Peyer's patch (tissue), 4 donors: ENCODE measurements around the gene PKD2L1. TPM values are rescaled to one million over a fixed set of nuclear protein-coding genes. Genes with fewer than 3 reads are reported as not detected.

Source experiments
- DNase-seq, 3 donors: peaks; one replicate each; pipeline ENCODE4 v3.0.0-alpha.2; 2017 to 2019
- H3K27ac ChIP-seq, 4 donors: fragments of 200-600 bp; sonication (generic); one replicate each; pipeline ENCODE4 v1.5.1; 2016 to 2019
- H3K27me3 ChIP-seq, 2 donors: fragments of 200-600 bp; sonication (generic); one replicate each; pipeline ENCODE4 v1.5.1; 2019
- H3K36me3 ChIP-seq, 3 donors: fragments of 200-600 bp; sonication (generic); one replicate each; pipeline ENCODE4 v1.5.1; 2016 to 2019
- H3K4me1 ChIP-seq, 4 donors: fragments of 200-600 bp; sonication (generic); one replicate each; pipeline ENCODE4 v1.5.1; 2016 to 2019
- H3K4me3 ChIP-seq, 4 donors: fragments of 200-600 bp; sonication (generic); 1 replicate in 3 of 4; 2 replicates in 1 of 4; pipeline ENCODE4 v1.5.1; 2016 to 2019; ENCODE audit warnings: mild to moderate bottlenecking in 1 of 4
- H3K9me3 ChIP-seq, 4 donors: fragments of 200-600 bp; sonication (generic); one replicate each; pipeline ENCODE4 v1.5.1; 2016 to 2019; ENCODE audit warnings: mild to moderate bottlenecking in 1 of 4
- POLR2A ChIP-seq, 2 donors: fragments of 450-650 bp; IDR thresholded peaks; one replicate each; pipeline ENCODE4 v1.5.1; 2017; ENCODE audit warnings: antibody characterized with exemption in 2 of 2, mild to moderate bottlenecking in 2 of 2, moderate library complexity in 2 of 2
- total RNA-seq, 4 donors: library from RNA; depleted of rRNA; stranded (reverse); fragments of >200 nt; gene quantifications; one replicate each; pipeline ENCODE4 v1.1.0, GENCODE V29; 2016
- TF ChIP-seq, protein P1 (sequence below), 6 experiments: fragments of 450-650 bp in 4 of 6; fragments of 200-600 bp in 2 of 6; sonication (generic) in 1 of 6; IDR thresholded peaks; one replicate each; pipeline ENCODE4 v1.5.1; 2017 to 2019; ENCODE audit warnings: antibody characterized with exemption in 6 of 6, mild to moderate bottlenecking in 3 of 6, moderate library complexity in 1 of 6

Gene PKD2L1
- total RNA-seq, 4 donors from 2014 or later, result not detected

DNA sequence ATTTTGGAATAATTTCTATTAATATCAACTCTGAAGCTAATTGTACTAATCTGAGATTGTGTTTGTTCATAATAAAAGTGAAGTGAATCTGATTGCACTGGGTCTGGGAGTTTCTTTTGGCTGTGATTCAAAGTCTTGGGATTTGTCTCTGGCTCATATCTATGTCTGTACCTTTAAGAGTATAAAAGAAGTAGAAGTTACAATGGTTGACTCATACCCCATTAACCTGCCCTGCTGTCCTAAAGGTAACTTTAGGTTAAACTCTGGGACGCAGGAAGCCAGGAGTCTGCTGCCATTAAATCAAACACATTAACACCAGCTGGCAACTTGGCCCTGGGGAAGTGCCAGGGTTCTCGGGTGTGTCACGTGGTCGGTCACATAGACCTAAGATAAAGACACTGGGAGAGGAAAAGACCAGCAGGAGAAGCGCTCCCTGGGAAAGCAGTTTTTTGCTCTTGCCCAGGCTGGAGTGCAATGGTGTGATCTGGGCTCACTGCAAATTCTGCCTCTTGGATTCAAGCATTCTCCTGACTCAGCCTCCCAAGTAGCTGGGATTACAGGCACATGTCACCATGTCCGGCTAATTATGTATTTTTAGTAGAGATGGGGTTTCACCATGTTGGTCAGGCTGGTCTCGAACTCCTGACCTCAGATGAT lies 34.8 kb upstream of the PKD2L1 start:
- Histone ChIP-seq H3K27ac (peak overlapping the region in 3 of 4 donors; percentile 19 to 77 (median 48)), H3K9me3 (no peaks in the 10 kb centered on the region), H3K36me3 (peaks cover 0 to 5% (median 0%) of the 10 kb centered on the region in 3 donors), H3K4me3 (no peak overlapping the region), H3K27me3 (no peaks in the 10 kb centered on the region), H3K4me1 (peaks cover 0 to 22% (median under 1%) of the 10 kb centered on the region in 4 donors)
- peak in 2 of 3 donors; percentile 89 to 92 for DNase-seq
- TF ChIP-seq POLR2A (IDR thresholded peaks at IDR 0.05), result no peak
- TF ChIP-seq, protein P1, sequence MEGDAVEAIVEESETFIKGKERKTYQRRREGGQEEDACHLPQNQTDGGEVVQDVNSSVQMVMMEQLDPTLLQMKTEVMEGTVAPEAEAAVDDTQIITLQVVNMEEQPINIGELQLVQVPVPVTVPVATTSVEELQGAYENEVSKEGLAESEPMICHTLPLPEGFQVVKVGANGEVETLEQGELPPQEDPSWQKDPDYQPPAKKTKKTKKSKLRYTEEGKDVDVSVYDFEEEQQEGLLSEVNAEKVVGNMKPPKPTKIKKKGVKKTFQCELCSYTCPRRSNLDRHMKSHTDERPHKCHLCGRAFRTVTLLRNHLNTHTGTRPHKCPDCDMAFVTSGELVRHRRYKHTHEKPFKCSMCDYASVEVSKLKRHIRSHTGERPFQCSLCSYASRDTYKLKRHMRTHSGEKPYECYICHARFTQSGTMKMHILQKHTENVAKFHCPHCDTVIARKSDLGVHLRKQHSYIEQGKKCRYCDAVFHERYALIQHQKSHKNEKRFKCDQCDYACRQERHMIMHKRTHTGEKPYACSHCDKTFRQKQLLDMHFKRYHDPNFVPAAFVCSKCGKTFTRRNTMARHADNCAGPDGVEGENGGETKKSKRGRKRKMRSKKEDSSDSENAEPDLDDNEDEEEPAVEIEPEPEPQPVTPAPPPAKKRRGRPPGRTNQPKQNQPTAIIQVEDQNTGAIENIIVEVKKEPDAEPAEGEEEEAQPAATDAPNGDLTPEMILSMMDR (IDR thresholded peaks at IDR 0.05), result no peak

DNA sequence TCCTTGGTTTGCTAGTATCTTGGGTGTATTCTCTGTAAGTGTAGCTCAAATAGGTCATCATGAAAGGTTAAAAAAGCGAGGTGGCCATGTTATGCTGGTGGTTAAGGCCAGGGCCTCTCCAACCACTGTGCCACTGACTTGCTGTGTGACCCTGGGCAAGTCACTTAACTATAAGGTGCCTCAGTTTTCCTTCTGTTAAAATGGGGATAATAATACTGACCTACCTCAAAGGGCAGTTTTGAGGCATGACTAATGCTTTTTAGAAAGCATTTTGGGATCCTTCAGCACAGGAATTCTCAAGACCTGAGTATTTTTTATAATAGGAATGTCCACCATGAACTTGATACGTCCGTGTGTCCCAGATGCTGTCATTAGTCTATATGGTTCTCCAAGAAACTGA lies 34.1 kb upstream of the PKD2L1 start:
- Histone ChIP-seq H3K27ac (no peak overlapping the region), H3K36me3 (peaks cover 0 to 5% (median 0%) of the 10 kb centered on the region in 3 donors), H3K4me1 (peaks cover 0 to 27% (median 0%) of the 10 kb centered on the region in 4 donors), H3K4me3 (no peak overlapping the region), H3K27me3 (no peaks in the 10 kb centered on the region), H3K9me3 (no peaks in the 10 kb centered on the region)
- TF ChIP-seq, protein P1 (IDR thresholded peaks at IDR 0.05), result no peak
- no peak for TF ChIP-seq POLR2A (IDR thresholded peaks at IDR 0.05)
- no peak for DNase-seq

DNA sequence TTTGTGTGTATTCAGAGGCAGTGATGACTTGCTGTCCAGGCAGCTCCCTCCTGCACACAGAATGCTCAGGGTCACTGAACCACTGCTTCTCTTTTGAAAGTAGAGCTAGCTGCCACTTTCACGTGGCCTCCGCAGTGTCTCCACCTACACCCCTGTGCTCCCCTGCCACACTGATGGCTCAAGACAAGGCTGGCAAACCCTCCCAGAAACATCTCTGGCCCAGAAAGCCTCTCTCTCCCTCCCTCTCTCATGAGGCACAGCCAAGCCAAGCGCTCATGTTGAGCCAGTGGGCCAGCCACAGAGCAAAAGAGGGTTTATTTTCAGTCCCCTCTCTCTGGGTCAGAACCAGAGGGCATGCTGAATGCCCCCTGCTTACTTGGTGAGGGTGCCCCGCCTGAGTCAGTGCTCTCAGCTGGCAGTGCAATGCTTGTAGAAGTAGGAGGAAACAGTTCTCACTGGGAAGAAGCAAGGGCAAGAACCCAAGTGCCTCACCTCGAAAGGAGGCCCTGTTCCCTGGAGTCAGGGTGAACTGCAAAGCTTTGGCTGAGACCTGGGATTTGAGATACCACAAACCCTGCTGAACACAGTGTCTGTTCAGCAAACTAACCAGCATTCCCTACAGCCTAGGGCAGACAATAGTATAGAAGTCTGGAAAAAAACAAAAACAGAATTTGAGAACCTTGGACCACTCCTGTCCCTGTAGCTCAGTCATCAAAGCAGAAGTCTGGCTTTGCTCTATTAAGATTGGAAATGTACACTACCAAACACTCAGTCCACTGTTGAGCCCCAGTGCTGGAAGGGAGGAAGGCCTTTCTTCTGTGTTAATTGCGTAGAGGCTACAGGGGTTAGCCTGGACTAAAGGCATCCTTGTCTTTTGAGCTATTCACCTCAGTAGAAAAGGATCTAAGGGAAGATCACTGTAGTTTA lies 32.8 kb upstream of the PKD2L1 start:
- Histone ChIP-seq H3K27ac (no peak overlapping the region), H3K27me3 (no peaks in the 10 kb centered on the region), H3K4me1 (peaks cover 0 to 27% (median 0%) of the 10 kb centered on the region in 4 donors), H3K9me3 (no peaks in the 10 kb centered on the region), H3K4me3 (no peak overlapping the region), H3K36me3 (peaks cover 0 to 7% (median 0%) of the 10 kb centered on the region in 3 donors)
- no peak for DNase-seq
- no peak for TF ChIP-seq POLR2A (IDR thresholded peaks at IDR 0.05)
- TF ChIP-seq, protein P1 (IDR thresholded peaks at IDR 0.05), result no peak

GRCh38 chr10:100360234-100360633 lies 30.2 kb upstream of the PKD2L1 start:
- Histone ChIP-seq H3K27me3 (no peaks in the 10 kb centered on the region), H3K36me3 (peaks cover 0 to 27% (median 0%) of the 10 kb centered on the region in 3 donors), H3K4me3 (no peak overlapping the region), H3K4me1 (peaks cover 0 to 24% (median 0%) of the 10 kb centered on the region in 4 donors), H3K27ac (no peak overlapping the region), H3K9me3 (no peaks in the 10 kb centered on the region)
- TF ChIP-seq, protein P1 (IDR thresholded peaks at IDR 0.05), result no peak
- TF ChIP-seq POLR2A (IDR thresholded peaks at IDR 0.05), result no peak
- DNase-seq, result no peak

DNA sequence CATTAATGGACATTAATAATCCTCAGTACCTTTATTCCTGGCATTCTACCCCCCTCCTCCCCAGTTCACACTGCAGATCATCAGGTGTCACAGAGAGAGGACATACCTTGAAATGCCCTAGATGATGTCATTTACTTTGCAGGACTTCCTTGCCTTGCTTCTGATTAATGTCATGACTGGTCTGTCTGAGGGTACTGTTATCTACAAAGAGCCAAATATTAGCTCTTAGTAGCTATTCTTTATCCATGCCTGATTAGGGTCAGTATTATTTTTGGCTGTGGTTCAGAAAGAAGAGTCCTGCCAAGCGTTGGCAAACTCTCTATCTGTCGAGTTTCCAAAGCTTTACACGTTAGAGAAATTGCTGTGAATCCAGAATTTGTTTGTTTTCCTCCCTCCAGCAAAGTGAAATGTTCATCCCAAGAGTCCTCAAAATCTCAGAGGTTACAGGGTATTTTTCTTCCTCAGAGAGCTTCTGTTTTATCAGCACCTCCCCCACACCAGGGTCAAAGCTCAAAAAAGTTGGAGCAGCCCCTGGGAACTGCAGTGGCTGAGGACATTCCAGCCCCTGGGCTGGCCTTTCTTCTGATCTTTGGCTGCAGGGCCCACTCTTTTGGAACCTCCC lies 29.6 kb upstream of the PKD2L1 start:
- no peak for DNase-seq
- TF ChIP-seq, protein P1 (IDR thresholded peaks at IDR 0.05), result no peak
- Histone ChIP-seq H3K9me3 (no peaks in the 10 kb centered on the region), H3K4me1 (peaks cover 0 to 20% (median 0%) of the 10 kb centered on the region in 4 donors), H3K36me3 (peaks cover 0 to 32% (median 0%) of the 10 kb centered on the region in 3 donors), H3K27me3 (no peaks in the 10 kb centered on the region), H3K27ac (no peak overlapping the region), H3K4me3 (no peak overlapping the region)
